Stimulated activated naive CD8-positive, alpha-beta T cell treated with anti-CD3 and anti-CD28 coated beads, Interleukin-15, amount 100 ng/mL, for 72 hours (primary cell): ENCODE results near the gene ERBB4.

Source experiments
- ATAC-seq: fragments of 150-1000 bp; cut with Tn5 transposase; 2 replicates; pipeline ENCODE4 v1.10.0; 2021; ENCODE audit warnings: mild to moderate bottlenecking, moderate library complexity
- DNase-seq, 2 donors: peaks; one replicate each; pipeline ENCODE4 v3.0.0; 2021 to 2022
- H3K27ac Mint-ChIP-seq, 2 donors: one replicate each; pipeline ENCODE4 v1.8.0; 2022; ENCODE audit warnings: mild to moderate bottlenecking in 2 of 2, mixed read lengths in 2 of 2, moderate library complexity in 2 of 2
- H3K27me3 Mint-ChIP-seq: one replicate; pipeline ENCODE4 v1.8.0; 2022; ENCODE audit warnings: mixed read lengths
- H3K4me1 Mint-ChIP-seq: one replicate; pipeline ENCODE4 v1.8.0; 2022; ENCODE audit warnings: mild to moderate bottlenecking, mixed read lengths
- H3K4me3 Mint-ChIP-seq, 2 donors: one replicate each; pipeline ENCODE4 v1.8.0; 2022; ENCODE audit warnings: mild to moderate bottlenecking in 2 of 2, mixed read lengths in 2 of 2, moderate library complexity in 1 of 2
- H3K9me3 Mint-ChIP-seq, 2 donors: one replicate each; pipeline ENCODE4 v1.8.0; 2022; ENCODE audit warnings: mixed read lengths in 2 of 2

Gene ERBB4

GRCh38 chr2:212367431-212367830 is 171.2 kb downstream of the ERBB4 start:
- peaks cover 5 to 8% of the 10 kb centered on the region in 2 donors for H3K9me3 Mint-ChIP-seq
- no peaks in the 10 kb centered on the region for H3K27me3 Mint-ChIP-seq
- no peaks in the 10 kb centered on the region for H3K4me1 Mint-ChIP-seq
- no peak overlapping the region for H3K4me3 Mint-ChIP-seq
- ATAC-seq (no peak), DNase-seq (no peak)
- no peak overlapping the region for H3K27ac Mint-ChIP-seq

DNA sequence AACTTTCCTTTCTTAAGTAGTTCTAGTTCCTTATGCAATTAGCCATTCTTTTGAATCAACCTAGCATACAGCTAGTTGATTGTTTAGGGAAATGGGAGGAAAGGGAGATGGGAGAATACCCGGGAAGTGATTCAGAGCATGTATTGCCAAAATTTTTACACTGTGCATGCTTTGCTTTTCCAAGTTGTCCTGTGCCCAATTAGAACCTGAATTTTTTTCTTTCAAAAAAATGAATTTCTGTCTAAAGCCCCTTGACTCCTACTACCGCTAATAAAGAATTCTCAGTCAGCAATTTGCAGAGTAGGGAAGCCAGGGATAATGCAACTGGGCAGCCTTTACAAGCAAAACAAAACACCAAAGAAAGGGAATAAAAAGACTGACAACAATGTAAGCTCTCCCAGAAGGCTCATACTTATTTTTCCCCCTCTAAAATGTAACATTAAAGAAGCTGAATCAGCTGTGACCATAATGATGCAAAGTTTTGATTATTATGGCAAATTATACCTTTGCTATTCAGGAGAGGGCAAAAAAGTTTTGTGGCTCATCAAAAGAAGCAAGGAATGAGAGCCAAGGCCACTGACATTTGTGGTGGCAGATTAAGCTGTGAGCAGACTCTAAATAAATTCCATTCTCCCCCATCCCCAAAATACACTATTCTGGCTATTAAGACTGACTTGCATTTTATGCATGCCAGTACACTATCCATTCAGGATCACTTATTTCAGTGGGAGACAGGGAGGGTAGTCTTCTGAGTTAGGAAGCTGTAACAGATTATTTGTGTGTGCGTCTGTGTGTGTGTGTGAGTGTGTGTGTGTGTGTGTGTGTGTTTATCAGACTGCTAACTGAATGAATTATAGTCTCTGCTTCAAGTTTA is 174.3 kb downstream of the ERBB4 start:
- DNase-seq, result no peak
- Mint-ChIP-seq H3K27me3 (no peaks in the 10 kb centered on the region), H3K27ac (no peak overlapping the region), H3K4me1 (no peaks in the 10 kb centered on the region), H3K4me3 (no peak overlapping the region), H3K9me3 (no peaks in the 10 kb centered on the region)
- no peak for ATAC-seq

DNA sequence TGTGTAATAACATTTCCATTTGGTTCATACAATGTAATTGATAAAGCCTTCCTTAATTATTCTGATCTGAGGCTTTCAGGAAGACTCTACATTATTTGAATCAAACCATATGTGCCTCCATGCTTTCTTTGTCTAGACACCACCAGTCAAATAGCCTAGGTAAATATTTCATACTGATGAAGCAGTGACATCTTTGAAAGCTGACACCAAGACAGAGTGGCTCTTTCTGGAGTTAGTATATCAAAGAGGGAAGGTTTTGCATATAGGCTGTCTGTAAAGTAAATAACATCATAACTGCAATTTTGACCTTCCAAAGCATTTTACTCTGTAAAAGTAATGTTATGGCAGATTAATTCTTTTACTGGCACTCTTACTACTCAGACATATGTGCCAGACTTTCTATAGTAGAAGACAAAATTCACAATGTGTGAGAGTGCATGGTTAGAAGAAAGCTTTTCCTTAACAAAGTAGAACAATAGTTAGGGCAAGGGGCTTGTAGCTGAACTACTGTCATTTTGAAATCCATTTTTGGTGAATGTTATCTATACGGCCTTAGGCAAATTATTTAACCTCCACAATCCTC is 177.3 kb downstream of the ERBB4 start:
- ATAC-seq (no peak), DNase-seq (no peak)
- H3K4me3 Mint-ChIP-seq, result no peak overlapping the region
- H3K4me1 Mint-ChIP-seq, result no peaks in the 10 kb centered on the region
- no peaks in the 10 kb centered on the region for H3K9me3 Mint-ChIP-seq
- no peak overlapping the region for H3K27ac Mint-ChIP-seq
- H3K27me3 Mint-ChIP-seq, result no peaks in the 10 kb centered on the region

DNA sequence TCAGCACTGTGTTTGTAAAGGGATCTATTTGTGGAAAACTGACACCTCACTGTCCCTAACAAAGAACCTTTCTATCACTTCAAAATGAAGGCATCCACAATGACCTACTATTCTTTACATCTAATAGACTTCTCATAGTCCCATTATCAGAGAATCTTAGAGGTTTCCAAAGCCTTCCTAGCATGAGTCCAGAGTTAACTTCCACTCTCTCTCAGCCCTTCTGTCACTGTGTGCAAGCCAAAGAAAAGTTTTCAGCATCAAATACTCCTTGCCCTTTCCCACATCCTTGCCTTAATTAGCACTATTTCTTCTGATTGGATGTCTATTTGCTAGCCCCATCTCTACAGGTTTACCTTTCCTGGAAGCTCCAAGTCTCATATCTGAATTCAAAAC is 178.5 kb downstream of the ERBB4 start:
- no peaks in the 10 kb centered on the region for H3K27me3 Mint-ChIP-seq
- H3K4me1 Mint-ChIP-seq, result no peaks in the 10 kb centered on the region
- DNase-seq (no peak), ATAC-seq (no peak)
- no peaks in the 10 kb centered on the region for H3K9me3 Mint-ChIP-seq
- no peak overlapping the region for H3K27ac Mint-ChIP-seq
- H3K4me3 Mint-ChIP-seq, result no peak overlapping the region

DNA sequence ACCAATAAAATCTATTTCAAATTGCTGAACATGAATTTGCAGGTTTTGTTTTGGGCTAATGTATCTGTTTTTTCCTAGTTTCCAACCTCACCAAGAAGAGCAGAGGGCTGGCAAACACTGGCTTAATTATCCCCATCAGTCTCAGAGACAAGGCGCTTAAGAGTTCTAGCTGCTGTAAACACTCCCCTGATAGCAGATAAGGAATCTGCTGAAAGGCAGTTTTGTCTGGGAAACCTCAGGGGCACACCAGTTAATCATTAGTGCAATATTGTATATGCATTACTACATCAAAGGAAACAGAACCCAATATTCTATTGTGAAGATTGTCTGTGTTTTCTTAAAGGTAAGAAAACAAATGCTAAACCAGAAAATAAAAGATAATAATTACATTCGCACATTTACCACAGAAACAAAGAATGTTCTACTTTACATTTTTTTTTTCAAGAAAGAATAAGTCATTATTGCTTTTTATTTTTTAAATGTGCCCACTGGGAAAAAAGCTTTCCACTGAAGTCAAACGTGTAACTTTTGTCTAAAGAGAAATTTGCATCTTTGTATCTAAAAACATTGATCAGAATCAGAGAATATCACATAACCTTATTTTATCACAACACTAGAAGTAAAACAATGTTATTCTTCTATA is 179.1 kb downstream of the ERBB4 start:
- no peaks in the 10 kb centered on the region for H3K4me1 Mint-ChIP-seq
- H3K27me3 Mint-ChIP-seq, result no peaks in the 10 kb centered on the region
- no peak overlapping the region for H3K4me3 Mint-ChIP-seq
- DNase-seq (no peak), ATAC-seq (no peak)
- H3K9me3 Mint-ChIP-seq, result no peaks in the 10 kb centered on the region
- H3K27ac Mint-ChIP-seq, result no peak overlapping the region

DNA sequence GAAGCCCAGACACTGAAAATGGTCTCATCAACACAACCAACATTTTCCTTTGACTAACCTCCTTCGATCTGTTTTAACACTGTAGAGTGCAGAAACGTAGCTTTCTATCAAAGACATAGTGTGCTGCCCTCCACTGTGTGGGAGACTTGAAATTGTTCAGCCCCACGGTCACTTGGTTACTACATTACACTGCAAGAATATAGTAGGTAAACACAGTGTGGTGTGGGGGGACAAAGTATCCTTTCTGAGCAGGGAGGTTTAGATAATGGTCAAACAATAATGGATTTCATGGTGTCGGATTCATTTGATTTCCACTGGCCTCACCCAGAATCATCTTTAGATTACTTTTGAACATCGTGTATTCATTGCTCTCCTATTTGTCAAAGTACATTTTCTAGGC is 181.0 kb downstream of the ERBB4 start:
- Mint-ChIP-seq H3K27ac (no peak overlapping the region), H3K4me1 (no peaks in the 10 kb centered on the region), H3K4me3 (no peak overlapping the region), H3K27me3 (no peaks in the 10 kb centered on the region), H3K9me3 (no peaks in the 10 kb centered on the region)
- ATAC-seq (no peak), DNase-seq (no peak)

GRCh38 chr2:212354382-212354781 is 184.2 kb downstream of the ERBB4 start:
- Mint-ChIP-seq H3K9me3 (peaks cover 0 to 4% of the 10 kb centered on the region in 2 donors), H3K4me1 (no peaks in the 10 kb centered on the region), H3K4me3 (no peak overlapping the region), H3K27me3 (no peaks in the 10 kb centered on the region), H3K27ac (no peak overlapping the region)
- DNase-seq, result no peak
- no peak for ATAC-seq

DNA sequence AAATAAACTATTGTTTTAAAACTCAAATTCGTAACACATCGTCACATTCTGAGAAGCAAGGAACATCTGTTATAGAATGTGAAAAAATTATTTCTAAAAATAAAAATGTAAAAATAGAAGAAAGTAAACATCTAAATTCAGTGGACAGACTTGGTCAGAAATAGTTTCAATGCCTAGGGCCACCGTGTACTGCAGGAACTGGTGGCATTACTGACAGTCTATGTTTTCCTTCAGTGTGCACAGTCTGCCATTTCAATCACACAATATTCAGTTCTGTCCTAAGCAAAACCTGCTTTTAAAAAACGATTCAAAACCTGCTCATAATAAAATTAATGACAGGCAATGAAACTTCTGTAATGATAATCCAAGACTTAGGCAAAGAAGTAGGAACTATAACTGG is 190.1 kb downstream of the ERBB4 start:
- ATAC-seq (no peak), DNase-seq (no peak)
- Mint-ChIP-seq H3K27me3 (no peaks in the 10 kb centered on the region), H3K4me1 (no peaks in the 10 kb centered on the region), H3K27ac (no peak overlapping the region), H3K9me3 (peaks cover 0 to 4% of the 10 kb centered on the region in 2 donors), H3K4me3 (no peak overlapping the region)

GRCh38 chr2:212346865-212347264 is 191.7 kb downstream of the ERBB4 start:
- no peak for DNase-seq
- no peak overlapping the region for H3K27ac Mint-ChIP-seq
- H3K9me3 Mint-ChIP-seq, result peaks cover 0 to 3% of the 10 kb centered on the region in 2 donors
- H3K4me3 Mint-ChIP-seq, result no peak overlapping the region
- ATAC-seq, result no peak
- no peaks in the 10 kb centered on the region for H3K4me1 Mint-ChIP-seq
- H3K27me3 Mint-ChIP-seq, result no peaks in the 10 kb centered on the region

DNA sequence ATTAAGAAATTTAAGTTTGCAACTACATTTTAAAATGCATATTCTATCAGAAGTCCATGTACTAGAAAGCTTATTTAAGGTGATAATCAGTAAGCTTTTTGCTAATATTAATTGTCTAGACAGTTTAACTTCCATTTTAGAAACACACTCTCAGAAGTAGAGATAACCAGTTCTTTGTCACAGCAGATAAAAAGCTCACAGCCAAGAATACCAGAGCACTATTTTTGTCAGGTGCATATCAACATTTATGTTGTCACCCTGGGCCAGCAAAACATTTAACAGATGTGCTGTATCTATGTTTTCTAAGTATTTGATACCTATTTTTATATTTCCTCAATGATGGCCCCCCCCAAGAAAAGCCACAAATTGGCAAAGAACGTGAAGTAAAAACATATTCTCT is 192.6 kb downstream of the ERBB4 start:
- Mint-ChIP-seq H3K4me3 (no peak overlapping the region), H3K9me3 (no peaks in the 10 kb centered on the region), H3K27ac (no peak overlapping the region), H3K27me3 (no peaks in the 10 kb centered on the region), H3K4me1 (no peaks in the 10 kb centered on the region)
- DNase-seq (no peak), ATAC-seq (no peak)

GRCh38 chr2:212344131-212344530 is 194.5 kb downstream of the ERBB4 start:
- Mint-ChIP-seq H3K4me1 (no peaks in the 10 kb centered on the region), H3K4me3 (no peak overlapping the region), H3K9me3 (no peaks in the 10 kb centered on the region), H3K27ac (no peak overlapping the region), H3K27me3 (no peaks in the 10 kb centered on the region)
- DNase-seq (no peak), ATAC-seq (no peak)

DNA sequence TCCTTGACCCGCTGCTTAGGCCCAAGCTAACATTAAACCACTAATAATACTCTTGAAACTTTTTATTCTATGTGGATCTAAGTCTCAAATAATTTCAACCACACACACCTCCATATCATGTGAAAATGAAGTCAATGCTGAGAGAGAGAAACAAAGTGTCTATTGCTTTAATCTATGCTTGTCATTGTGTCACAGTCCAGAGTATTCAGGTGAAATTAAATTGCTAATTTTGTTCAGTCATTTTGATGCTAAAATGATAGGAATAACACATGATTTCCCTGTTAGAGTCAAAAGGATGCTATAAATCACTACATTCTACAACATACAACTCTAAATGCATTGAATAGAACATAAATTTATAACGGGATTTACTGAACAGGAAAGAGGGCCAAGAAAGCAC is 195.4 kb downstream of the ERBB4 start:
- ATAC-seq, result no peak
- no peaks in the 10 kb centered on the region for H3K4me1 Mint-ChIP-seq

DNA sequence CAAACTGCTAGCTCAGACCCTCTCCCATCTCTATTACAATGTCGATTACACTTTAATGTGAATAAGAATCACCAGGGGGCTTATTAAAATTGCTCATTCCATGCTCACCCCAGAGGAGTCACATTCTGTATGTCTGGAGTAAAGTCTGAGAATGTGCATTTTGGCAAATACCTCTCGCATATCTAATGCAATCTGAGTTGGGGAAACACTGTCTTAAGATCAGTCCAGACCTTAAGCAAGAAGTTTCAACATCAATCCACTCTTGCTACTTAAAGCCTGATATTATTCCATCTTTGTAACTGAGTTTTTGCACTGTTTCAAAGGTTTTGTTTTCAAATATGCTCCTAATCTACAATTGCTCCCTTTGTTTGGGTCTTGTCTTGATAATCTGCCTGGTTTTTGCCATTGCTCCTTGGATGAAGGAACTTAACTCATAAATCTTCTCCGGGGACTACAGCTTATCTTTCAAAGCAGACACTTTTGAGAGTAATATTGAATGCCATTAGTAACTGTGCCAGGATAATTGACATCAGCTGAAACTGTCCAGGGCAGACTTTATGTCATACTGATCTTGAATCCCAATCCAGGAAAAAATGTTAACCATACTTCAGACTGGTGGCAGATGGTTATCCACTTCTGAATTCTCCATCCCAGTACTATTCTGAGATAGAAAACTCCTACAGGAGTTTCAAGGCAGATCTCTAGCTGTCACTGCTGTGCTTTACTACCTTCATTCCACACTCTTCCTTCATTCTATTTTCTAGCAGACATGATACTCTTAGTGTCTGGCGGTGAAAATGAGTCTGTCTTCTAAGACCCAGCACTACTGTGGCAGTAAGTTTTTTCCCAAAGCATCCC is 200.9 kb downstream of the ERBB4 start:
- no peak for DNase-seq
- no peak for ATAC-seq
- no peak overlapping the region for H3K4me3 Mint-ChIP-seq
- H3K27ac Mint-ChIP-seq, result no peak overlapping the region
- no peaks in the 10 kb centered on the region for H3K4me1 Mint-ChIP-seq
- no peaks in the 10 kb centered on the region for H3K27me3 Mint-ChIP-seq
- no peaks in the 10 kb centered on the region for H3K9me3 Mint-ChIP-seq

More for the DNA sequence above, 195.4 kb downstream of the ERBB4 start:
- no peak for DNase-seq
- Mint-ChIP-seq H3K27ac (no peak overlapping the region), H3K4me3 (no peak overlapping the region), H3K9me3 (no peaks in the 10 kb centered on the region), H3K27me3 (no peaks in the 10 kb centered on the region)

- Mint-ChIP-seq H3K9me3 (no peaks in the 10 kb centered on the region), H3K27ac (no peak overlapping the region), H3K4me1 (no peaks in the 10 kb centered on the region), H3K27me3 (no peaks in the 10 kb centered on the region), H3K4me3 (no peak overlapping the region)
- ATAC-seq (no peak), DNase-seq (no peak)
Measured at GRCh38 chr2:212337036-212337435, 201.6 kb downstream of the ERBB4 start.

DNA sequence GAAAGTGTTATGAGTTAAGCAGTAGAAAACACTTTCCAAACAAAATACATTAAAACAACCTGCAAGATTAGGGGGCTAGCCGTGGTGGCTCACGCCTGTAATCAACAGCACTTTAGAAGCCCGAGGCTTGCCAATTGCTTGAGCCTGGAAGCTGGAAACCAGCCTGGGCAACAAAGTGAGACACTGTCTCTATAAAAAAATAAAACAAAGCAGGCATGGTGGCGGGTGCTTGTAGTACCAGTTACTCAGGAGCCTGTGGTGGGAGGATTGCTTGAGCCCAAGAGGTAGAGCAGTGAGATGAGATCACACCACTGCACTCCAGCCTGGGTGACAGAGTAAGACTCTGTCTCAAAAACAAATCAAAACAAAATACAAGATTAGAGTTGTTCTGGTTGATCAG is 208.3 kb downstream of the ERBB4 start:
- ATAC-seq, result no peak
- peaks cover 0 to 5% of the 10 kb centered on the region in 2 donors for H3K9me3 Mint-ChIP-seq
- no peaks in the 10 kb centered on the region for H3K27me3 Mint-ChIP-seq
- H3K4me1 Mint-ChIP-seq, result no peaks in the 10 kb centered on the region
- no peak overlapping the region for H3K27ac Mint-ChIP-seq
- no peak for DNase-seq
- H3K4me3 Mint-ChIP-seq, result no peak overlapping the region
